Measurements from ENCODE around the gene CXCR5.

DNA sequence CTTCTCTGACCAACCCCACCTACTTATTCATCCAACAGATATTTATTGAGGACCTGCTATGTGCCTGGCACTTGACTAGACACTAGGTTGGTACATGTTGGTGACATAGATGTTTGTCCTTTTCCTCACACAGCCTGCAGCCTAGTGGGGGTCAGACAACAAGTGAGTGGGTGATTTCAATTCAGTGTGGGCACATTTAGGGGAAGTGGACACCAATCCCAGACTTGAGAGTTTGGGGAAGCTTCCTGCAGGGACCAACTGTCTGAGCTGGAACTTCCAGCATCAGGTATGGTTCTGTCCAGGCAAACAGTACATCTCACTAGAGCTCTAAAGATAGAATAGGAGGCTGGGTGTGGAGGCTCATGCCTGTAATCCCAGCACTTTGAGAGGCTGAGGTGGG is 47.9 kb downstream of the CXCR5 start:
- no peak for TF ChIP-seq POLR2AphosphoS5 (IDR thresholded peaks at IDR 0.05; ENCODE audit: borderline replicate concordance, low read depth, low read length)
- TF ChIP-seq EZH2 (IDR thresholded peaks at IDR 0.05), result no peak
- TF ChIP-seq FOXP2 (optimal IDR thresholded peaks at IDR 0.05; ENCODE audit: control extremely low read depth, extremely low read length, insufficient read depth), result no peak
